HepG2 (cell line): Measurements from ENCODE around the gene UTS2R. TPM values are rescaled to one million over a fixed set of nuclear protein-coding genes. Genes with fewer than 3 reads are reported as not detected.

ENCODE experiments used
- DBP ChIP-seq: sonication (generic); formaldehyde crosslinking; IDR thresholded peaks from 2 replicates; pipeline ENCODE4 v1.4.0; 2020; ENCODE audit warnings: missing genetic modification reagents; ENCODE audit errors: not compliant biosample characterization
- FOXA3 ChIP-seq: IDR thresholded peaks from 2 replicates; pipeline ENCODE4 v1.6.1; 2016; ENCODE audit warnings: missing genetic modification reagents, missing compliant biosample characterization
- GATAD2A ChIP-seq: IDR thresholded peaks from 2 replicates; pipeline ENCODE4 v1.6.1; 2016
- HMGXB3 ChIP-seq: sonication (generic); formaldehyde crosslinking; IDR thresholded peaks from 2 replicates; pipeline ENCODE4 v1.4.0; 2020; ENCODE audit warnings: missing genetic modification reagents, borderline replicate concordance
- ISL2 ChIP-seq: sonication (generic); formaldehyde crosslinking; IDR thresholded peaks from 2 replicates; pipeline ENCODE4 v1.5.0; 2020; ENCODE audit warnings: missing genetic modification reagents
- KDM4B ChIP-seq: sonication (generic); formaldehyde crosslinking; IDR thresholded peaks from 2 replicates; pipeline ENCODE4 v1.4.0; 2020; ENCODE audit warnings: missing genetic modification reagents
- SIN3A ChIP-seq: IDR thresholded peaks from 2 replicates; pipeline ENCODE4 v1.6.1; 2011; ENCODE audit warnings: low read depth, mild to moderate bottlenecking, control low read depth, low read length, borderline replicate concordance
- TOE1 ChIP-seq: sonication (generic); formaldehyde crosslinking; IDR thresholded peaks from 2 replicates; pipeline ENCODE4 v1.4.0; 2020; ENCODE audit warnings: mild to moderate bottlenecking, missing genetic modification reagents
- ZBTB25 ChIP-seq: IDR thresholded peaks from 2 replicates; pipeline ENCODE4 v1.6.1; 2018; ENCODE audit warnings: missing genetic modification reagents
- ZBTB38 ChIP-seq: sonication (generic); formaldehyde crosslinking; IDR thresholded peaks from 2 replicates; pipeline ENCODE4 v1.5.1; 2020; ENCODE audit warnings: mild to moderate bottlenecking, missing genetic modification reagents
- ZC3H4 ChIP-seq: sonication (generic); formaldehyde crosslinking; IDR thresholded peaks from 2 replicates; pipeline ENCODE4 v1.4.0; 2020; ENCODE audit warnings: missing genetic modification reagents, borderline replicate concordance
- ZNF543 ChIP-seq: sonication (generic); formaldehyde crosslinking; IDR thresholded peaks from 2 replicates; pipeline ENCODE4 v1.4.0; 2020; ENCODE audit warnings: mild to moderate bottlenecking, missing genetic modification reagents
- ZNF674 ChIP-seq: sonication (generic); formaldehyde crosslinking; IDR thresholded peaks from 2 replicates; pipeline ENCODE4 v1.5.0; 2020; ENCODE audit warnings: low read depth, mild to moderate bottlenecking, missing genetic modification reagents
- ZSCAN9 ChIP-seq: IDR thresholded peaks from 2 replicates; pipeline ENCODE4 v1.6.1; 2016; ENCODE audit warnings: borderline replicate concordance
- polyA plus RNA-seq, 8 experiments: library from polyadenylated mRNA; depleted of rRNA in 3 of 8; stranded (reverse) in 7 of 8; unstranded in 1 of 8; fragments of >200 nt; fragmentation: Illumina TruSeq in 4 of 8; extraction: Trizol in 4 of 8; gene quantifications; 2 replicates each; pipeline versions ENCODE4 v1.2.1 to v1.2.3, GENCODE V29; 2011 to 2016; ENCODE audit warnings: low read depth in 4 of 8, missing spikeins in 1 of 8, mixed read lengths in 1 of 8; ENCODE audit not compliant: insufficient read depth in 1 of 8
- total RNA-seq, 5 experiments: library from RNA; depleted of rRNA; stranded (reverse); fragments of >200 nt; fragmentation: Illumina TruSeq; extraction: Trizol; gene quantifications; 2 replicates each; pipeline ENCODE4 v1.2.3, GENCODE V29; 2016; ENCODE audit warnings: low read depth in 1 of 5
- TF ChIP-seq, protein P1 (sequence below): sonication (generic); formaldehyde crosslinking; IDR thresholded peaks from 2 replicates; pipeline ENCODE4 v1.5.1; 2020; ENCODE audit warnings: mild to moderate bottlenecking, missing genetic modification reagents, moderate library complexity
- TF ChIP-seq, protein P2 (sequence below): sonication (generic); formaldehyde crosslinking; IDR thresholded peaks from 2 replicates; pipeline ENCODE4 v1.9.0; 2022; ENCODE audit warnings: low read depth, missing genetic modification reagents

The UTS2R gene
- total and polyA plus RNA-seq, 2 of the 13 experiments (the other 11 are each of a cell fraction or from before 2014, with no cell fraction given), result 0.13 to 0.15 TPM

GRCh38 chr17:82388223-82388921, 16.8 kb downstream of the UTS2R start (continued):
- TF ChIP-seq, protein P1, sequence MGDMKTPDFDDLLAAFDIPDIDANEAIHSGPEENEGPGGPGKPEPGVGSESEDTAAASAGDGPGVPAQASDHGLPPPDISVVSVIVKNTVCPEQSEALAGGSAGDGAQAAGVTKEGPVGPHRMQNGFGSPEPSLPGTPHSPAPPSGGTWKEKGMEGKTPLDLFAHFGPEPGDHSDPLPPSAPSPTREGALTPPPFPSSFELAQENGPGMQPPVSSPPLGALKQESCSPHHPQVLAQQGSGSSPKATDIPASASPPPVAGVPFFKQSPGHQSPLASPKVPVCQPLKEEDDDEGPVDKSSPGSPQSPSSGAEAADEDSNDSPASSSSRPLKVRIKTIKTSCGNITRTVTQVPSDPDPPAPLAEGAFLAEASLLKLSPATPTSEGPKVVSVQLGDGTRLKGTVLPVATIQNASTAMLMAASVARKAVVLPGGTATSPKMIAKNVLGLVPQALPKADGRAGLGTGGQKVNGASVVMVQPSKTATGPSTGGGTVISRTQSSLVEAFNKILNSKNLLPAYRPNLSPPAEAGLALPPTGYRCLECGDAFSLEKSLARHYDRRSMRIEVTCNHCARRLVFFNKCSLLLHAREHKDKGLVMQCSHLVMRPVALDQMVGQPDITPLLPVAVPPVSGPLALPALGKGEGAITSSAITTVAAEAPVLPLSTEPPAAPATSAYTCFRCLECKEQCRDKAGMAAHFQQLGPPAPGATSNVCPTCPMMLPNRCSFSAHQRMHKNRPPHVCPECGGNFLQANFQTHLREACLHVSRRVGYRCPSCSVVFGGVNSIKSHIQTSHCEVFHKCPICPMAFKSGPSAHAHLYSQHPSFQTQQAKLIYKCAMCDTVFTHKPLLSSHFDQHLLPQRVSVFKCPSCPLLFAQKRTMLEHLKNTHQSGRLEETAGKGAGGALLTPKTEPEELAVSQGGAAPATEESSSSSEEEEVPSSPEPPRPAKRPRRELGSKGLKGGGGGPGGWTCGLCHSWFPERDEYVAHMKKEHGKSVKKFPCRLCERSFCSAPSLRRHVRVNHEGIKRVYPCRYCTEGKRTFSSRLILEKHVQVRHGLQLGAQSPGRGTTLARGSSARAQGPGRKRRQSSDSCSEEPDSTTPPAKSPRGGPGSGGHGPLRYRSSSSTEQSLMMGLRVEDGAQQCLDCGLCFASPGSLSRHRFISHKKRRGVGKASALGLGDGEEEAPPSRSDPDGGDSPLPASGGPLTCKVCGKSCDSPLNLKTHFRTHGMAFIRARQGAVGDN (CRISPR knock-in tag), result peak; percentile 73
- peak; percentile 87; the same call in 1 of the 2 replicates for TF ChIP-seq SIN3A
- no peak for TF ChIP-seq TOE1
- peak; percentile 69; the same call in 1 of the 2 replicates for TF ChIP-seq HMGXB3 (CRISPR knock-in tag)
- TF ChIP-seq ISL2 (CRISPR knock-in tag), result 0 out of 2 replicates have a peak, but pooled peaks have one; percentile 22
- TF ChIP-seq FOXA3 (CRISPR knock-in tag), result peak; percentile 39
- TF ChIP-seq GATAD2A (CRISPR knock-in tag), result 0 out of 2 replicates have a peak, but pooled peaks have one; percentile 60
- TF ChIP-seq DBP (CRISPR knock-in tag), result peak; percentile 40
- peak; percentile 23; the same call in 1 of the 2 replicates for TF ChIP-seq ZBTB25 (CRISPR knock-in tag)
- 0 out of 2 replicates have a peak, but pooled peaks have one; percentile 9 for TF ChIP-seq ZNF543 (CRISPR knock-in tag)
- TF ChIP-seq ZC3H4 (CRISPR knock-in tag), result no peak
- TF ChIP-seq ZNF674 (CRISPR knock-in tag), result no peak
- peak; percentile 65; the same call in 1 of the 2 replicates for TF ChIP-seq ZSCAN9
- TF ChIP-seq, protein P2, sequence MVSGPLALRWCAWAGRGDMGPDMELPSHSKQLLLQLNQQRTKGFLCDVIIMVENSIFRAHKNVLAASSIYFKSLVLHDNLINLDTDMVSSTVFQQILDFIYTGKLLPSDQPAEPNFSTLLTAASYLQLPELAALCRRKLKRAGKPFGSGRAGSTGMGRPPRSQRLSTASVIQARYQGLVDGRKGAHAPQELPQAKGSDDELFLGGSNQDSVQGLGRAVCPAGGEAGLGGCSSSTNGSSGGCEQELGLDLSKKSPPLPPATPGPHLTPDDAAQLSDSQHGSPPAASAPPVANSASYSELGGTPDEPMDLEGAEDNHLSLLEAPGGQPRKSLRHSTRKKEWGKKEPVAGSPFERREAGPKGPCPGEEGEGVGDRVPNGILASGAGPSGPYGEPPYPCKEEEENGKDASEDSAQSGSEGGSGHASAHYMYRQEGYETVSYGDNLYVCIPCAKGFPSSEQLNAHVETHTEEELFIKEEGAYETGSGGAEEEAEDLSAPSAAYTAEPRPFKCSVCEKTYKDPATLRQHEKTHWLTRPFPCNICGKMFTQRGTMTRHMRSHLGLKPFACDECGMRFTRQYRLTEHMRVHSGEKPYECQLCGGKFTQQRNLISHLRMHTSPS (CRISPR knock-in tag), result peak; percentile 77
- TF ChIP-seq ZBTB38 (CRISPR knock-in tag), result peak; percentile 93
- 0 out of 2 replicates have a peak, but pooled peaks have one; percentile 47 for TF ChIP-seq KDM4B
